ENCODE measurements around the gene MEX3A.

DNA sequence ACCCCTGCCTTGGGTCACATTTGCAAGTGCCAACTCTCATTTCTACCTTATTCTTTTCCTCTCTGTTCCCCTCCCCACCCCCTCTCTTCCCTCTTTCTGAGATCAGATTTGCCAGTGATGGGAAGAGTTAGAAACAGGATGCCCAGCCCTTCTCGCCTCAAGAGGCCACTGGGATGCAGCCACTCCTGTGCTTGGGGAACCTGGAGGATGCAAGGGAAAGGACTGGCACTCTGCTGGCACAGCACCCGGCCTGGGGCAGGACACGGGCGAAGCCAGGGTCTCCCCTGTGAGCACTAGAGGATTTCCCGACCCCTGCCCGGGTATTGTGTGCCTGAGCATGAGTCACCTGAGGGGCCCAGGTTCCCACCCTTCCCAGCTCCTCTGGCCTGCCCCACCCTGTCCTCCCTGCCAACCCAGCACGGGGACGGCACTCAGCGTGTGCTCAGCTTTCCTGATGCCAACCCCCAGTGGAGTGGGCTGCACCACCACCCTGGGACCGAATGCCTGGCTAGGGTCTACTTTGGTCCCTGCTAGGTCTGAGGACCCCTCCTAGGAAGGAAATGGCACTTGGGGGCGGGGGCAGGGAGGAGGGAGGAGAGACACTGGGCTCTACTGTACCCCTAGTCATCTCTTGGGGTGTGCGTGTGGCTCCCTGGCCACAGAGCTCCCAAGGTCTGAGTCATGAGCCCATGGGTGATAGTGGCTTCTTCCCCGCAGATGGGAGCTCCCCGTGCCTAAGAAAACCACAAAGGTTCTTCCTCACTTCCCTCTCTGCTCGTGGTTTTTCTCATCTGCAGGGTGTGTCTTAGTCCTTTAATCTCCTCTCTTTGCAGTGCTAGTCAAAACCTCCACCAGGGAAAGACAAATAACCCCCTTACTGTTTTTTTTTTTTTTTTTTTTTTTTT is 44.6 kb upstream of the MEX3A start:
- TF ChIP-seq, protein P1, sequence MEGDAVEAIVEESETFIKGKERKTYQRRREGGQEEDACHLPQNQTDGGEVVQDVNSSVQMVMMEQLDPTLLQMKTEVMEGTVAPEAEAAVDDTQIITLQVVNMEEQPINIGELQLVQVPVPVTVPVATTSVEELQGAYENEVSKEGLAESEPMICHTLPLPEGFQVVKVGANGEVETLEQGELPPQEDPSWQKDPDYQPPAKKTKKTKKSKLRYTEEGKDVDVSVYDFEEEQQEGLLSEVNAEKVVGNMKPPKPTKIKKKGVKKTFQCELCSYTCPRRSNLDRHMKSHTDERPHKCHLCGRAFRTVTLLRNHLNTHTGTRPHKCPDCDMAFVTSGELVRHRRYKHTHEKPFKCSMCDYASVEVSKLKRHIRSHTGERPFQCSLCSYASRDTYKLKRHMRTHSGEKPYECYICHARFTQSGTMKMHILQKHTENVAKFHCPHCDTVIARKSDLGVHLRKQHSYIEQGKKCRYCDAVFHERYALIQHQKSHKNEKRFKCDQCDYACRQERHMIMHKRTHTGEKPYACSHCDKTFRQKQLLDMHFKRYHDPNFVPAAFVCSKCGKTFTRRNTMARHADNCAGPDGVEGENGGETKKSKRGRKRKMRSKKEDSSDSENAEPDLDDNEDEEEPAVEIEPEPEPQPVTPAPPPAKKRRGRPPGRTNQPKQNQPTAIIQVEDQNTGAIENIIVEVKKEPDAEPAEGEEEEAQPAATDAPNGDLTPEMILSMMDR (conservative IDR thresholded peaks at IDR 0.05; ENCODE audit: low read length), result no peak
- no peak for TF ChIP-seq EZH2phosphoT487 (IDR thresholded peaks at IDR 0.05; ENCODE audit: borderline replicate concordance, low read depth, low read length)

Data from OCI-LY7 (cell line).